Mucosa of stomach (tissue), 1 donor: Measurements from ENCODE around the gene KRT37.

Source experiments
- H3K27me3 ChIP-seq: one replicate; pipeline ENCODE4 v1.7.0; 2013; ENCODE audit warnings: mild to moderate bottlenecking, low read length; ENCODE audit not compliant: control insufficient read depth, insufficient read depth
- H3K36me3 ChIP-seq: one replicate; pipeline ENCODE4 v1.7.0; 2013; ENCODE audit warnings: low read length; ENCODE audit not compliant: control insufficient read depth, insufficient read depth
- H3K4me1 ChIP-seq: one replicate; pipeline ENCODE4 v1.7.0; 2013; ENCODE audit warnings: mild to moderate bottlenecking, low read length; ENCODE audit not compliant: control insufficient read depth, insufficient read depth
- H3K4me3 ChIP-seq: one replicate; pipeline ENCODE4 v1.7.0; 2013; ENCODE audit warnings: low read length
- H3K9ac ChIP-seq: one replicate; pipeline ENCODE4 v1.7.0; 2013; ENCODE audit warnings: mild to moderate bottlenecking, low read length, moderate library complexity
- H3K9me3 ChIP-seq: one replicate; pipeline ENCODE4 v1.7.0; 2013; ENCODE audit warnings: mild to moderate bottlenecking, low read length, moderate library complexity; ENCODE audit not compliant: control insufficient read depth
- donor health status: Pancreatic carcinoma.

The KRT37 gene

GRCh38 chr17:41451154-41451728 lies 26.9 kb upstream of the KRT37 start:
- Histone ChIP-seq H3K9me3 (no peaks in the 10 kb centered on the region), H3K9ac (no peak overlapping the region), H3K27me3 (peaks cover 5% of the 10 kb centered on the region), H3K4me1 (no peaks in the 10 kb centered on the region), H3K36me3 (no peaks in the 10 kb centered on the region), H3K4me3 (no peak overlapping the region)

GRCh38 chr17:41449008-41449407 lies 24.6 kb upstream of the KRT37 start:
- H3K4me3 ChIP-seq, result no peak overlapping the region
- H3K27me3 ChIP-seq, result peaks cover 4% of the 10 kb centered on the region

GRCh38 chr17:41448506-41448905 lies 24.1 kb upstream of the KRT37 start:
- H3K4me3 ChIP-seq, result no peak overlapping the region
- no peaks in the 10 kb centered on the region for H3K27me3 ChIP-seq
- H3K36me3 ChIP-seq, result no peaks in the 10 kb centered on the region
- H3K9me3 ChIP-seq, result no peaks in the 10 kb centered on the region
- H3K4me1 ChIP-seq, result no peaks in the 10 kb centered on the region
- H3K9ac ChIP-seq, result no peak overlapping the region

More at GRCh38 chr17:41449008-41449407, 24.6 kb upstream of the KRT37 start:
- no peaks in the 10 kb centered on the region for H3K4me1 ChIP-seq
- no peak overlapping the region for H3K9ac ChIP-seq
- no peaks in the 10 kb centered on the region for H3K9me3 ChIP-seq
- no peaks in the 10 kb centered on the region for H3K36me3 ChIP-seq

GRCh38 chr17:41446806-41447205 lies 22.4 kb upstream of the KRT37 start:
- Histone ChIP-seq H3K9me3 (no peaks in the 10 kb centered on the region), H3K27me3 (no peaks in the 10 kb centered on the region), H3K36me3 (no peaks in the 10 kb centered on the region), H3K9ac (no peak overlapping the region), H3K4me3 (no peak overlapping the region), H3K4me1 (no peaks in the 10 kb centered on the region)

- Histone ChIP-seq H3K27me3 (no peaks in the 10 kb centered on the region), H3K4me3 (no peak overlapping the region)
These were observed 20.3 kb upstream of the KRT37 start for GRCh38 chr17:41444640-41445039.

GRCh38 chr17:41444186-41444585 lies 19.8 kb upstream of the KRT37 start:
- no peak overlapping the region for H3K9ac ChIP-seq
- H3K4me3 ChIP-seq, result no peak overlapping the region
- no peaks in the 10 kb centered on the region for H3K4me1 ChIP-seq
- H3K9me3 ChIP-seq, result no peaks in the 10 kb centered on the region
- H3K36me3 ChIP-seq, result no peaks in the 10 kb centered on the region
- H3K27me3 ChIP-seq, result no peaks in the 10 kb centered on the region

More at GRCh38 chr17:41444640-41445039, 20.3 kb upstream of the KRT37 start:
- Histone ChIP-seq H3K36me3 (no peaks in the 10 kb centered on the region), H3K4me1 (no peaks in the 10 kb centered on the region), H3K9ac (no peak overlapping the region), H3K9me3 (no peaks in the 10 kb centered on the region)

- Histone ChIP-seq H3K9me3 (no peaks in the 10 kb centered on the region), H3K4me3 (no peak overlapping the region), H3K27me3 (no peaks in the 10 kb centered on the region), H3K9ac (no peak overlapping the region), H3K36me3 (no peaks in the 10 kb centered on the region), H3K4me1 (no peaks in the 10 kb centered on the region)
These were observed 18.4 kb upstream of the KRT37 start for GRCh38 chr17:41442739-41443138.

GRCh38 chr17:41440531-41441033 lies 16.2 kb upstream of the KRT37 start, which contains the start of gene KRT38:
KRT38 (minus strand) TSS chr17:41440983; CDS start chr17:41440921, 62 bp downstream.
- H3K27me3 ChIP-seq, result no peaks in the 10 kb centered on the region
- no peaks in the 10 kb centered on the region for H3K4me1 ChIP-seq
- H3K36me3 ChIP-seq, result no peaks in the 10 kb centered on the region
- H3K4me3 ChIP-seq, result no peak within 1 kb of the TSS
- no peak within 1 kb of the TSS for H3K9ac ChIP-seq
- H3K9me3 ChIP-seq, result no peaks in the 10 kb centered on the region

GRCh38 chr17:41439375-41439774 lies 15.0 kb upstream of the KRT37 start:
- H3K9me3 ChIP-seq, result no peaks in the 10 kb centered on the region
- no peak overlapping the region for H3K4me3 ChIP-seq
- H3K36me3 ChIP-seq, result no peaks in the 10 kb centered on the region
- H3K27me3 ChIP-seq, result no peaks in the 10 kb centered on the region
- H3K9ac ChIP-seq, result no peak overlapping the region
- H3K4me1 ChIP-seq, result no peaks in the 10 kb centered on the region

- Histone ChIP-seq H3K27me3 (no peaks in the 10 kb centered on the region), H3K9ac (no peak overlapping the region), H3K36me3 (no peaks in the 10 kb centered on the region), H3K4me1 (no peaks in the 10 kb centered on the region), H3K9me3 (no peaks in the 10 kb centered on the region), H3K4me3 (no peak overlapping the region)
These were observed 13.4 kb upstream of the KRT37 start for GRCh38 chr17:41437769-41438168.

- Histone ChIP-seq H3K4me3 (no peak overlapping the region), H3K4me1 (no peaks in the 10 kb centered on the region), H3K27me3 (no peaks in the 10 kb centered on the region), H3K9ac (no peak overlapping the region), H3K36me3 (no peaks in the 10 kb centered on the region), H3K9me3 (no peaks in the 10 kb centered on the region)
These were observed 12.9 kb upstream of the KRT37 start for GRCh38 chr17:41437254-41437653.

GRCh38 chr17:41434415-41434814 lies 10.0 kb upstream of the KRT37 start:
- H3K36me3 ChIP-seq, result no peaks in the 10 kb centered on the region
- H3K9ac ChIP-seq, result no peak overlapping the region
- no peaks in the 10 kb centered on the region for H3K27me3 ChIP-seq
- no peak overlapping the region for H3K4me3 ChIP-seq
- H3K4me1 ChIP-seq, result no peaks in the 10 kb centered on the region
- no peaks in the 10 kb centered on the region for H3K9me3 ChIP-seq

- Histone ChIP-seq H3K9me3 (no peaks in the 10 kb centered on the region), H3K9ac (no peak overlapping the region), H3K27me3 (no peaks in the 10 kb centered on the region), H3K36me3 (no peaks in the 10 kb centered on the region), H3K4me3 (no peak overlapping the region), H3K4me1 (no peaks in the 10 kb centered on the region)
These were observed 9.6 kb upstream of the KRT37 start for GRCh38 chr17:41434005-41434404.
